Astrocyte of the hippocampus (primary cell): Measurements from ENCODE around the gene SEMA4D.

ENCODE experiments used
- DNase-seq: peaks from one replicate; pipeline ENCODE4 v3.0.0; 2011; ENCODE audit warnings: low read depth, low spot score

Gene SEMA4D

GRCh38 chr9:89315482-89315881, 182.4 kb downstream of the SEMA4D start:
- DNase-seq = no peak

DNA sequence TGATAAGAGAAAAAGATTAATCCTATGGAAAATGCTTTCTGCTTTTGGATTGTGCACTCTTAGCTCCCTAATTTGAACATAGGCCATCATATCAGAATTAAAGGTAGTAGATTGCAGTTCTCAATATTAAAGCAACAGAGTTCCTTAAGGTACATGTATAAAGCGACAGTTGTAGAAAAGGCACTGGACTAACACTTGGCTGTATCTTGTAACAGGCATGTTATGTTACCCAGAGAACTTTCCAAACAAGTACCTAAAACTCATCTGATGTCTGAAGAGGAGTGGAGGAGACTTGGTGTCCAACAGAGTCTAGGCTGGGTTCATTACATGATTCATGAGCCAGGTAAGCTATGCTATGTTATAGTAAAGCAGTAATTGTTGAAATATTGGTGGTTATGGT, 183.0 kb downstream of the SEMA4D start:
- no peak for DNase-seq

GRCh38 chr9:89313842-89314241, 184.1 kb downstream of the SEMA4D start:
- DNase-seq = peak; percentile 20

DNA sequence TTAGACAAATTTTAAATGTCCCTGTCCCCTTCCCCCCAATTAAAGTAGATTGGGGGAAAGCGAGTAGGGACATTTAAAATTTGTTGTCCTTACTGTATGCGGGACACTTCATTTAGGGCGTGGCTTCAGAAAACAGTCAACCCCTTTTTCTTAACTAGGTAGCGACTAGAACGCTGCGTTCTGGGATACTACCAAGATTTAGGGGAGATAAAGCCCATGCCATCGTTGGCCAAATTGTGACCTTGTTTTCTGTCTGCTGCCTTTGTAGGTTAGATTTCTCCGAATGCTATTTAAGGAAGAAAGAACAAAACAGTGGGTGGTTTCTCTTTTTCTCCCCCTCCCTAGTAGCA, 185.7 kb downstream of the SEMA4D start:
- DNase-seq = peak; percentile 38

- DNase-seq = peak; percentile 32
Measured at GRCh38 chr9:89311346-89312221, 186.3 kb downstream of the SEMA4D start.
